ENCODE measurements around the gene CTDSP1. TPM values are rescaled to one million over a fixed set of nuclear protein-coding genes. Genes with fewer than 3 reads are reported as not detected.

The CTDSP1 gene
- total and polyA plus RNA-seq, 3 donors from 2014 or later = 60.7 to 87.3 (median 65.2) TPM

- intact Hi-C loops (cut with DNase I; ENCODE audit: low total_unique reads) = no loop called here
- no peaks in the 10 kb centered on the region for H3K9me3 ChIP-seq
- no peaks in the 10 kb centered on the region for H3K36me3 ChIP-seq (ENCODE audit: low read depth, missing control alignments)
- H3K4me3 ChIP-seq = no peak overlapping the region
- WGBS, 2 donors = 96 to 98% methylated on average over 9 of the region's 9 CpGs
- H3K4me1 ChIP-seq = peaks cover 3% of the 10 kb centered on the region
- no peak overlapping the region for H3K27ac ChIP-seq
- TF ChIP-seq POLR2A (IDR thresholded peaks at IDR 0.05) (no peak), CTCF (IDR thresholded peaks at IDR 0.05) (no peak)
- H3K27me3 ChIP-seq = no peaks in the 10 kb centered on the region
- DNase-seq = no peak
These were observed 34.8 kb downstream of the CTDSP1 start for GRCh38 chr2:218434456-218434855.

GRCh38 chr2:218435003-218435982, 35.6 kb downstream of the CTDSP1 start:
- 96% methylated on average over 10 to 11 of the region's 11 CpGs for WGBS, 2 donors

DNA sequence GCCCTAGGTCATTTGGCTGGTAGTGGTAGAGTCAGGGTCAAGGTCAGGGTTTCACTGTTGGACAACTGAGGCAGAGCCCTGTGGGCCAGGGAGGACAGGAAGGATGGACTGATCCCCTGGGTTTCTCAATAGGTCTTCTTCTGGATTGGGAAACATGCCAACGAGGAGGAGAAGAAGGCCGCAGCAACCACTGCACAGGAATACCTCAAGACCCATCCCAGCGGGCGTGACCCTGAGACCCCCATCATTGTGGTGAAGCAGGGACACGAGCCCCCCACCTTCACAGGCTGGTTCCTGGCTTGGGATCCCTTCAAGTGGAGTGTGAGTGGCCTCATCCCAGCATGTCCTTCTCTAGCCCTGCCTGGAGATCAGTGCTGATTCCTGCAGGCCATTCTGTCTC, 37.3 kb downstream of the CTDSP1 start:
- no peak for TF ChIP-seq POLR2A (IDR thresholded peaks at IDR 0.05)
- peaks cover 3% of the 10 kb centered on the region for H3K4me1 ChIP-seq
- H3K9me3 ChIP-seq = no peaks in the 10 kb centered on the region
- H3K27me3 ChIP-seq = no peaks in the 10 kb centered on the region
- no peaks in the 10 kb centered on the region for H3K36me3 ChIP-seq (ENCODE audit: low read depth, missing control alignments)
- DNase-seq = no peak
- no peak overlapping the region for H3K4me3 ChIP-seq
- intact Hi-C loops (cut with DNase I; ENCODE audit: low total_unique reads) = no loop called here
- H3K27ac ChIP-seq = no peak overlapping the region
- 49 to 81% methylated on average over 3 to 5 of the region's 5 CpGs for WGBS, 2 donors

More at GRCh38 chr2:218435003-218435982, 35.6 kb downstream of the CTDSP1 start:
- no peaks in the 10 kb centered on the region for H3K9me3 ChIP-seq
- TF ChIP-seq CTCF (IDR thresholded peaks at IDR 0.05) (no peak), POLR2A (IDR thresholded peaks at IDR 0.05) (no peak)
- no peak overlapping the region for H3K4me3 ChIP-seq
- H3K27ac ChIP-seq = no peak overlapping the region
- intact Hi-C loops (cut with DNase I; ENCODE audit: low total_unique reads) = no loop called here
- H3K36me3 ChIP-seq (ENCODE audit: low read depth, missing control alignments) = no peaks in the 10 kb centered on the region
- H3K4me1 ChIP-seq = peaks cover 3% of the 10 kb centered on the region
- no peak for DNase-seq
- no peaks in the 10 kb centered on the region for H3K27me3 ChIP-seq

DNA sequence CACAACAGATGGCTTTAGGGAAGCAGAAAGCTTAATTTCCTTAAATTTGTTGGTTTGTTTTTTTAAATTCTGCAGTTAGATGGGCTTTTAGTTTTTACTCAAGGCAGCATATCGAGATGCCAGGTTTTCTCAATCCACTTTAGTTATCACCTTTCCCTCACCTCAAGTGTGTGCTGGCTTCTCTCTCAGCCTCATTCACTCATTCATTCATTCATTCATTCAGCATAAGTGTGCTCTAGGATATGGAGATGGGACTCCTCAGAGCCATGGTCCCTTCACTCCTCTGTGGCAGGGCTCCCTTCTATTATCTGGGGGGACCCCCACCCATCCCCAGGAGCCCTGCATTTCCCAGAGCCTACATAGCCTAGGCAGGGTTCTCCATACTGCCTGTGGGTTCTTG, 38.3 kb downstream of the CTDSP1 start:
- no peaks in the 10 kb centered on the region for H3K9me3 ChIP-seq
- intact Hi-C loops (cut with DNase I; ENCODE audit: low total_unique reads) = no loop called here
- WGBS, 2 donors = 93 to 95% methylated on average over 1 of the region's 1 CpG
- TF ChIP-seq CTCF (IDR thresholded peaks at IDR 0.05) (no peak), POLR2A (IDR thresholded peaks at IDR 0.05) (no peak)
- no peaks in the 10 kb centered on the region for H3K36me3 ChIP-seq (ENCODE audit: low read depth, missing control alignments)
- peaks cover 3% of the 10 kb centered on the region for H3K4me1 ChIP-seq
- no peaks in the 10 kb centered on the region for H3K27me3 ChIP-seq
- H3K27ac ChIP-seq = no peak overlapping the region
- no peak overlapping the region for H3K4me3 ChIP-seq
- no peak for DNase-seq

DNA sequence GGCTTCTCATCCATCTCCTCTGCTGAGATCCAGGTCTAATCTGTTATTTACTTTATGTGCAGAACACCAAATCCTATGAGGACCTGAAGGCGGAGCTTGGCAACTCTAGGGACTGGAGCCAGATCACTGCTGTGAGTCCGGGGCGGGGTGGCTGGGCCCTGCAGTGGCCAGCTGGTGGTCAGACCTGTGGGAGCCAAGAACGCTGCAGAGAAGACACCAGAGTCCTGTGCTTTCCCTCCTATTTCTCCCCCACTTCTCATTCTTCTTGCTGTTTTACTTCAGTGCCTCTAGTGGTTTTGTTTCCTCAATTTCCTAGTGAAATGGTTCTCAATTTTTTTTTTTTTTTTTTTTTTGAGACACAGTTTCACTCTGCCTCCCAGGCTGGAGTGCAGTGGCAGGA, 38.9 kb downstream of the CTDSP1 start:
- 51 to 61% methylated on average over 4 of the region's 4 CpGs for WGBS, 2 donors
- Histone ChIP-seq H3K9me3 (no peaks in the 10 kb centered on the region), H3K36me3 (ENCODE audit: low read depth, missing control alignments) (no peaks in the 10 kb centered on the region), H3K4me1 (peaks cover 3% of the 10 kb centered on the region), H3K27me3 (no peaks in the 10 kb centered on the region), H3K27ac (no peak overlapping the region), H3K4me3 (no peak overlapping the region)
- intact Hi-C loops (cut with DNase I; ENCODE audit: low total_unique reads) = no loop called here
- peak; percentile 61 for DNase-seq
- no peak for TF ChIP-seq POLR2A (IDR thresholded peaks at IDR 0.05)

All from testis (tissue), 3 donors.